CD8-positive, alpha-beta memory T cell (primary cell): ENCODE measurements around the gene CCDC92. TPM values are rescaled to one million over a fixed set of nuclear protein-coding genes. Genes with fewer than 3 reads are reported as not detected.

Source experiments
- CTCF ChIA-PET: fragments of 350-600 bp; sonication (Branson Sonifier 250); formaldehyde crosslinking; loops from one replicate; lab custom pipeline; 2021; ENCODE audit warnings: antibody characterized with exemption; lab: Charles Lee
- POLR2A ChIA-PET: fragments of 350-600 bp; sonication (Branson Sonifier 250); formaldehyde crosslinking; loops from one replicate; lab custom pipeline; 2021; ENCODE audit warnings: antibody characterized with exemption; lab: Charles Lee
- DNase-seq, 5 donors: peaks; one replicate each; pipeline versions ENCODE4 v3.0.0 to v3.0.0-alpha.2; 2020 to 2022; ENCODE audit warnings: mixed read lengths in 1 of 5
- H3K27ac ChIP-seq: one replicate; pipeline ENCODE4 v1.7.0; 2013; ENCODE audit warnings: low read depth, mild to moderate bottlenecking, low read length, moderate library complexity
- H3K27me3 ChIP-seq: 2 replicates; pipeline ENCODE4 v1.7.0; 2013; ENCODE audit warnings: low read length, mild to moderate bottlenecking; ENCODE audit not compliant: insufficient read depth, poor library complexity, severe bottlenecking
- H3K36me3 ChIP-seq: 2 replicates; pipeline ENCODE4 v1.7.0; 2013; ENCODE audit warnings: mild to moderate bottlenecking, low read length, moderate library complexity; ENCODE audit not compliant: insufficient read depth
- H3K4me1 ChIP-seq: 2 replicates; pipeline ENCODE4 v1.7.0; 2013; ENCODE audit warnings: mild to moderate bottlenecking, low read length, moderate library complexity; ENCODE audit not compliant: insufficient read depth
- H3K4me3 ChIP-seq: 2 replicates; pipeline ENCODE4 v1.7.0; 2013; ENCODE audit warnings: mild to moderate bottlenecking, low read length
- H3K9me3 ChIP-seq: 2 replicates; pipeline ENCODE4 v1.7.0; 2013; ENCODE audit warnings: mild to moderate bottlenecking, low read length
- H3K27ac Mint-ChIP-seq, 8 donors: one replicate each; pipeline ENCODE4 v1.8.0; 2020 to 2021; ENCODE audit warnings: mixed read lengths in 8 of 8, mild to moderate bottlenecking in 6 of 8, inconsistent platforms in 3 of 8, moderate library complexity in 3 of 8
- H3K27me3 Mint-ChIP-seq, 2 donors: one replicate each; pipeline ENCODE4 v1.8.0; 2020 to 2021; ENCODE audit warnings: mixed read lengths in 2 of 2, mild to moderate bottlenecking in 1 of 2, moderate library complexity in 1 of 2
- H3K36me3 Mint-ChIP-seq, 3 donors: one replicate each; pipeline ENCODE4 v1.8.0; 2020 to 2021; ENCODE audit warnings: mixed read lengths in 3 of 3, inconsistent platforms in 1 of 3, mild to moderate bottlenecking in 1 of 3
- H3K4me1 Mint-ChIP-seq, 3 donors: one replicate each; pipeline ENCODE4 v1.8.0; 2020 to 2021; ENCODE audit warnings: mixed read lengths in 3 of 3, inconsistent platforms in 1 of 3, mild to moderate bottlenecking in 1 of 3
- H3K4me3 Mint-ChIP-seq, 7 donors: one replicate each; pipeline ENCODE4 v1.8.0; 2020 to 2021; ENCODE audit warnings: mixed read lengths in 7 of 7, mild to moderate bottlenecking in 6 of 7, moderate library complexity in 4 of 7, inconsistent platforms in 2 of 7
- H3K9me3 Mint-ChIP-seq, 5 donors: one replicate each; pipeline ENCODE4 v1.8.0; 2020 to 2022; ENCODE audit warnings: mixed read lengths in 5 of 5, mild to moderate bottlenecking in 3 of 5, moderate library complexity in 2 of 5, inconsistent platforms in 1 of 5
- polyA plus RNA-seq: library from polyadenylated mRNA; unstranded; fragments of 300-500 nt; fragmentation: Illumina TruSeq; gene quantifications from one replicate; pipeline ENCODE4 v1.2.3, GENCODE V29; 2021
- total RNA-seq, 2 experiments: library from RNA; stranded (reverse); gene quantifications; one replicate each; pipeline ENCODE4 v1.2.3, GENCODE V29; 2021

The CCDC92 gene, protein sequence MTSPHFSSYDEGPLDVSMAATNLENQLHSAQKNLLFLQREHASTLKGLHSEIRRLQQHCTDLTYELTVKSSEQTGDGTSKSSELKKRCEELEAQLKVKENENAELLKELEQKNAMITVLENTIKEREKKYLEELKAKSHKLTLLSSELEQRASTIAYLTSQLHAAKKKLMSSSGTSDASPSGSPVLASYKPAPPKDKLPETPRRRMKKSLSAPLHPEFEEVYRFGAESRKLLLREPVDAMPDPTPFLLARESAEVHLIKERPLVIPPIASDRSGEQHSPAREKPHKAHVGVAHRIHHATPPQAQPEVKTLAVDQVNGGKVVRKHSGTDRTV
- total RNA-seq (10 to 100 TPM; 10.2 to 12.9 TPM), polyA plus RNA-seq (48.9 TPM)

DNA sequence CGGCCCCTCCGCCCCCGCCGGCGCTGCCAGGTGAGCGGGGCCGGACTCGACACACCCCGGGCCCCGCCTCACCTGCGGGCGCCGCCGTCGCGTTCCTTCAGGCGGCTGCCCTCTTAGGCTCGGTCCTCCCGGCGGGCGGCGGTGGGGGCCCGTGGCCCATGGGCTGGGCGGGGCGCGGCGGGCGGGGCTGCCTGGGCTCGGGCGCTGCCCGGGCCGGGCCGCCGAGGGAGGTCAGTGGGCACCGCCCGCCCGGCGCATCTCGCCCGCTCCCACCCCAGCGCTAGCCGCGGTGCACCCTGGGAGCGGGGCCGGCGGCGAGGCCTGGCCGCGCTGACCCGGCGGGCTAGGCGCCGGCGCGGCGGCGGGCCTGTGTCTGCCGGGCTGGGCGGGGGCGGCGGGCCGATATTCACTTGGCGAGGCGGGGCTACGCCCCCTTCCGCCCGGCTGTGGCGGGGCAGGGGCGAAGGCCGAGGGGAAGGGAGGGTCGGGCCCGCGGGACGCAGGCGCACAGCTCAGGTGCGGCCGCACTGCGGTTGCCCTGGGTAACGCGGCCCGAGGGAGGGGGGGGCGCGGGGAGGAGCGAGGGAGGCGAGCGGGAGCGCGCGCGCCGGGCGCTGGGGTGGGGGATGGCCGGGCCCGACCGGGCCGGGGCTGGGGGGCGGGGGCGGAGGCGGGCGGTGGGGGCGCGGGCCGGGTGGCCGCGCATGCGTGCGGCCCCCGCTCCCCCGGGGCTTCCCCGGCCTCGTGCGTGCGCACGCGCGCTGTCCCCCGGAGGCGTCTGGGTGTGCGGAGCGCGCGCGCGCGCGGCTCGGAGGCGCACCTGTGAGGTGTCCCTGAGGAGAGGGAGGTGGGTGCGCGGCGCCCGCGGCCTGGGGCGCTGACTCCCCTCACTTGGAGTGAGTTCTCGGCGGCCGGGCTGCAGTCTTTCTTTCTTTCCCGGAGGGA lies at the start of gene CCDC92, which contains the start of gene ZNF664:
CCDC92 (minus strand) TSS at position 375 of the 945 bp plus-strand sequence. CDS start 28,526 bp downstream, outside the sequence.
ZNF664 (plus strand) TSS at position 759 of the 945 bp plus-strand sequence. CDS start 38,930 bp downstream, outside the sequence.
- POLR2A ChIA-PET = interaction anchor here (1.0 kb wide), 1 partner anchor 58 kb away, joined by 3 read pairs; no protein-coding TSS in a partner anchor
- Histone ChIP-seq H3K4me3 (peak within 1 kb of the TSS; percentile 60), H3K36me3 (peaks cover 4% of the 10 kb centered on the region), H3K27me3 (no peaks in the 10 kb centered on the region), H3K4me1 (peaks cover 18% of the 10 kb centered on the region), H3K9me3 (no peaks in the 10 kb centered on the region), H3K27ac (peak within 1 kb of the TSS; percentile 62)
- Mint-ChIP-seq H3K9me3 (no peaks in the 10 kb centered on the region), H3K27me3 (no peaks in the 10 kb centered on the region), H3K4me1 (peaks cover 26 to 53% (median 51%) of the 10 kb centered on the region in 3 donors), H3K4me3 (peak within 1 kb of the TSS; percentile 89 to 97 (median 93)), H3K27ac (peak within 1 kb of the TSS; percentile 89 to 98 (median 93)), H3K36me3 (peaks cover 0 to 24% (median 4%) of the 10 kb centered on the region in 3 donors)
- CTCF ChIA-PET = interaction anchor here (1.2 kb wide), 1 partner anchor 13 kb away, joined by 5 read pairs; no protein-coding TSS in a partner anchor
- peak; percentile 89 to 97 (median 92) for DNase-seq

DNA sequence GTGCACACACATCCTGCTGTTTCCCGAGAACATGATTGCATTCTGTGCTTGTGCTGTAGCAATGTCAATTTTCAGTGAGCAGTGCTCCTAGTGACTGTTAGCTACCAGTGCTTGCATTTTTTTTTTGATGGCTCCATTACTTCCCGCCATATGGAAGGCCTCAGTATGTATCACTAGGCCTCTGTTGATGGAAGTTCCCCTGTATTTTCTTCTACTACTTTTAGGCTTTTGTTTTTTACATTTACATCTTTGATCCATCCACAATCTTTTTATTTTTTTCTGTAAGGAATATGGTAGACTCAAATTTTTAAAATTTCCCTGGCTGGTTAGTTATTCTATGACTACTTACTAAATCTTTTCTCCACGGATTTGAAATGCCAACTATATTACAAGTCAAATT lies 49.5 kb upstream of the CCDC92 start:
- Mint-ChIP-seq H3K4me3 (no peak overlapping the region), H3K27ac (peak overlapping the region in 2 of 8 donors; percentile 27 to 34), H3K9me3 (no peaks in the 10 kb centered on the region), H3K27me3 (no peaks in the 10 kb centered on the region), H3K4me1 (no peaks in the 10 kb centered on the region), H3K36me3 (no peaks in the 10 kb centered on the region)
- no peaks in the 10 kb centered on the region for H3K36me3 ChIP-seq
- POLR2A ChIA-PET = no interaction called here
- no peak overlapping the region for H3K4me3 ChIP-seq
- CTCF ChIA-PET = no interaction called here
- DNase-seq = no peak
- H3K27me3 ChIP-seq = no peaks in the 10 kb centered on the region
- no peaks in the 10 kb centered on the region for H3K9me3 ChIP-seq
- no peak overlapping the region for H3K27ac ChIP-seq
- no peaks in the 10 kb centered on the region for H3K4me1 ChIP-seq

DNA sequence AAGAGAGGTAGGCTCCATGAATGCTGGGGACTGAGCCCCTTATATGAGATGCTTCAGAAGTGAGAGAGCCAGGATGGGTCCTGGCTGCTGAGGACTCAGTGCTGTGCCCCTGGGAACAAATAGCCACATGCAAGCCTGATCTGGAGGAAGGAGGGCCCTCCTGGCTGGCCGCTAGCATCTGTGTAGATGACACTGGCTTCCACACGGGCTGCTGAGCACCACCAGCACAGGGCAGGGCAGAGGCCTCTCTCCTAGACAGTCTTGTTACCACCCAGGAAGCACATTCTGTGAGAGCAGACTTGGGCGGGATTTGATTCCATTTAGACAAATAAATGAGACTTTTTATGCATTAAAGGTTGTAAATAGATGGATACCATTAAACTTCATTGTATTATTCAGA lies 48.4 kb upstream of the CCDC92 start:
- no peak for DNase-seq
- no peak overlapping the region for H3K4me3 Mint-ChIP-seq
- no peaks in the 10 kb centered on the region for H3K36me3 Mint-ChIP-seq
- no peaks in the 10 kb centered on the region for H3K9me3 Mint-ChIP-seq
- no peak overlapping the region for H3K27ac Mint-ChIP-seq
- no peak overlapping the region for H3K27ac ChIP-seq
- CTCF ChIA-PET = interaction anchor here (1.6 kb wide), 1 partner anchor 12 kb away, joined by 8 read pairs; no protein-coding TSS in a partner anchor
- no peaks in the 10 kb centered on the region for H3K9me3 ChIP-seq
- H3K36me3 ChIP-seq = no peaks in the 10 kb centered on the region
- no peaks in the 10 kb centered on the region for H3K4me1 Mint-ChIP-seq
- no peaks in the 10 kb centered on the region for H3K27me3 ChIP-seq
- H3K4me3 ChIP-seq = no peak overlapping the region
- no peaks in the 10 kb centered on the region for H3K4me1 ChIP-seq
- no peaks in the 10 kb centered on the region for H3K27me3 Mint-ChIP-seq
- POLR2A ChIA-PET = no interaction called here

DNA sequence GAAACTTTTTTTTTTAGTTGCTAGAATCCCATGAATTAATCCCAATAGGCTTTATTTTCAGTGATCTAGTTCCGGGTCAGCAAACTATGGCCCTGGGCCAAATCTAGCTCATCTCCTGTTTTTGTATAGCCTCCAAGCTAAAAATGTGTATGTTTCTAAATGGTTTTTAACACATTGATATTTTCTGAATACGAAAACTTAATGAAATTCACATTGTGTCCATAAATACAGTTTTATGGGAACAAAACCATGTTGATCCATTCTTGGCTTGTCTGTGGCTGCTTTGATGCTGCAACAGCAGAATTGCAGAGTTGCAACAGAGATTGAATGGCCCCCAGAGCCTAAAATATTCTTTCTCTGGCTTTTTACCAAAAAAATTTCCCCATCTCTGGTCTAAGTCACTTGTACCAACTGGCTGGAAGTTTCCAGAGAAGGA lies 47.9 kb upstream of the CCDC92 start:
- H3K4me1 ChIP-seq = no peaks in the 10 kb centered on the region
- no peaks in the 10 kb centered on the region for H3K9me3 ChIP-seq
- no peaks in the 10 kb centered on the region for H3K27me3 ChIP-seq
- H3K4me1 Mint-ChIP-seq = no peaks in the 10 kb centered on the region
- H3K27ac ChIP-seq = no peak overlapping the region
- ChIA-PET POLR2A (no interaction called here), CTCF (interaction anchor here (0.7 to 1.6 kb wide), 2 partner anchors 12 to 747 kb away, joined by 3 to 8 read pairs; no protein-coding TSS in a partner anchor)
- H3K36me3 ChIP-seq = no peaks in the 10 kb centered on the region
- no peak for DNase-seq
- no peaks in the 10 kb centered on the region for H3K9me3 Mint-ChIP-seq
- no peaks in the 10 kb centered on the region for H3K27me3 Mint-ChIP-seq
- H3K4me3 ChIP-seq = no peak overlapping the region
- no peak overlapping the region for H3K27ac Mint-ChIP-seq
- no peak overlapping the region for H3K4me3 Mint-ChIP-seq
- H3K36me3 Mint-ChIP-seq = no peaks in the 10 kb centered on the region

DNA sequence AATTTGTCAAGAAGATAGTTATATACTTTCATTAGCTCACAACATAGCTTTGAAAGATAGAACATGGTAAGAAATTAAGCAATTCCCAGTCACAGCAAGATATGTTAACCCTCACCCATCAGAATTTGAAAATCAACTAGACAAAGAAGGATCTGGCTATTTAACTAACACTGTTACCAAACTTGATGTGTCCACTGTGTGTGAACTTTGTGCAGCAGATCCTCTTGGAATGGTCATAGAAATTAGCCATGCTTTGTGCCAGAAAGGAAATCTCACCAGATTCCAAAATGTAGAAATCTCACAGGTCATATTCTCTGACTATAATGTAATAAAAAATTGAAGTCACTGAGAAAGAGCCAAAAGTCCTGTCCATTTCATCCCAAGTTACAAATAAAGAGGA lies 46.5 kb upstream of the CCDC92 start:
- Histone ChIP-seq H3K36me3 (no peaks in the 10 kb centered on the region), H3K4me3 (no peak overlapping the region), H3K27ac (no peak overlapping the region), H3K4me1 (no peaks in the 10 kb centered on the region), H3K9me3 (no peaks in the 10 kb centered on the region), H3K27me3 (no peaks in the 10 kb centered on the region)
- H3K36me3 Mint-ChIP-seq = peaks cover 0 to 5% (median 2%) of the 10 kb centered on the region in 3 donors
- CTCF ChIA-PET = interaction anchor here (1.6 kb wide), 1 partner anchor 14 kb away, joined by 8 read pairs; no protein-coding TSS in a partner anchor
- H3K4me1 Mint-ChIP-seq = no peaks in the 10 kb centered on the region
- H3K27ac Mint-ChIP-seq = peak overlapping the region in 1 of 8 donors; percentile 8
- POLR2A ChIA-PET = no interaction called here
- no peak for DNase-seq
- H3K4me3 Mint-ChIP-seq = no peak overlapping the region
- no peaks in the 10 kb centered on the region for H3K27me3 Mint-ChIP-seq
- H3K9me3 Mint-ChIP-seq = no peaks in the 10 kb centered on the region

DNA sequence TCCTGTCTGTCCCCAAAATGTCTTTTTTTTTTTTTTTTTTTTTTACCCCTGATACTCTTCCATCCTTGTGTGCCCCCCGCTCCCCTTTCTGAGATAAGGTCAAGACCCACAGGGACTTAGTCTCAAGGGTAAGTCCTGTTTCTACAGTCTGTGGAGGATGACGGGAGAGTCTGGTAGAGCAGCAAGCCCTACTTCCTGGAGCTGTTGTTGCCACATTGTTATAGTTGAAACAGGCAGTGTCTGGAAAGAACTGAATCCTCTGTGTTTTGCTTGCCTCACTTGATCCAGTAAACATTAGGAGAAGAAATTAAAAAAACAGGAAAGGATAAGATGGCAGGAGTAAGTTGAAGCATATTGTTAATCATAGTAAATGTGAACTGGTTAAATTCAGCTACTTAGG lies 45.9 kb upstream of the CCDC92 start:
- ChIA-PET CTCF (no interaction called here), POLR2A (no interaction called here)
- no peaks in the 10 kb centered on the region for H3K27me3 ChIP-seq
- Mint-ChIP-seq H3K9me3 (no peaks in the 10 kb centered on the region), H3K27ac (peak overlapping the region in 2 of 8 donors; percentile 14 to 27), H3K4me1 (no peaks in the 10 kb centered on the region), H3K27me3 (no peaks in the 10 kb centered on the region), H3K4me3 (no peak overlapping the region), H3K36me3 (peaks cover 3 to 9% (median 7%) of the 10 kb centered on the region in 3 donors)
- no peak overlapping the region for H3K27ac ChIP-seq
- H3K9me3 ChIP-seq = no peaks in the 10 kb centered on the region
- DNase-seq = no peak
- no peak overlapping the region for H3K4me3 ChIP-seq
- H3K4me1 ChIP-seq = no peaks in the 10 kb centered on the region
- H3K36me3 ChIP-seq = no peaks in the 10 kb centered on the region

DNA sequence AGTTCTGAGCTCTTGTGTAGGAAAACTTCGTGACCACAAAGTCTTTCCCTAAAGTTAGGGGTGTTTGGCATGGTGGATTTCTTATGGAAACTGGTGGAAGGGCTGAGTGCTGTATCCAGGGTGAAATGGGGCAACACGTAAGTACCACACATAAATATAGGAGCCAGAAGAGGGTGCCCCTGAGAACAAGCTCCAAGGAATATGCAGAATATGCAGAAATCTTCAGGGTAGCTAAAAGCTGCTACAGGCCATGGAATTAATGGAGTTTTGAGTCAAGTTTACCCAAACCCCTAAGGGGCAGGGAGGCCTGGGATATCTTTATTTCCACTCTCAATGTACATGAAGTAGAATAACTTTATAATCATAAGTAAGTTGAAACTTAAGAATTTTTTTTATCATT lies 44.4 kb upstream of the CCDC92 start:
- Mint-ChIP-seq H3K27ac (peak overlapping the region in 2 of 8 donors; percentile 18 to 43), H3K4me3 (no peak overlapping the region), H3K27me3 (no peaks in the 10 kb centered on the region), H3K9me3 (no peaks in the 10 kb centered on the region), H3K36me3 (peaks cover 14 to 24% (median 19%) of the 10 kb centered on the region in 3 donors), H3K4me1 (no peaks in the 10 kb centered on the region)
- Histone ChIP-seq H3K27me3 (no peaks in the 10 kb centered on the region), H3K27ac (no peak overlapping the region), H3K36me3 (peaks cover 11% of the 10 kb centered on the region), H3K4me1 (no peaks in the 10 kb centered on the region), H3K4me3 (no peak overlapping the region), H3K9me3 (no peaks in the 10 kb centered on the region)
- CTCF ChIA-PET = interaction anchor here (0.6 kb wide), 1 partner anchor 15 kb away, joined by 3 read pairs; no protein-coding TSS in a partner anchor
- POLR2A ChIA-PET = no interaction called here
- no peak for DNase-seq
